Liver (tissue), 9 donors: ENCODE measurements around the gene MAT2A. TPM values are rescaled to one million over a fixed set of nuclear protein-coding genes. Genes with fewer than 3 reads are reported as not detected.

Experiments
- DNase-seq: peaks from one replicate; pipeline ENCODE4 v3.0.0-alpha.2; 2017; ENCODE audit warnings: low spot score
- H3K27ac ChIP-seq, 2 donors: one replicate each; pipeline ENCODE4 v1.7.0; 2013; ENCODE audit warnings: inconsistent platforms in 2 of 2, low read length in 2 of 2, control low read depth in 1 of 2, low read depth in 1 of 2, mild to moderate bottlenecking in 1 of 2
- H3K27me3 ChIP-seq, 4 donors: one replicate each; pipeline versions ENCODE4 v1.6.1 to v1.7.0; 2013; ENCODE audit warnings: low read length in 3 of 4, inconsistent platforms in 1 of 4, mild to moderate bottlenecking in 1 of 4, moderate library complexity in 1 of 4; ENCODE audit not compliant: control insufficient read depth in 4 of 4, insufficient read depth in 4 of 4
- H3K36me3 ChIP-seq, 4 donors: one replicate each; pipeline versions ENCODE4 v1.6.1 to v1.7.0; 2013; ENCODE audit warnings: low read length in 3 of 4, mild to moderate bottlenecking in 3 of 4, low read depth in 1 of 4, moderate library complexity in 1 of 4; ENCODE audit not compliant: control insufficient read depth in 4 of 4, insufficient read depth in 3 of 4
- H3K4me1 ChIP-seq, 4 donors: one replicate each; pipeline versions ENCODE4 v1.6.1 to v1.7.0; 2013; ENCODE audit warnings: low read length in 3 of 4, mild to moderate bottlenecking in 3 of 4, moderate library complexity in 1 of 4; ENCODE audit not compliant: control insufficient read depth in 4 of 4, insufficient read depth in 4 of 4
- H3K4me3 ChIP-seq, 3 donors: one replicate each; pipeline versions ENCODE4 v1.6.1 to v1.7.0; 2013; ENCODE audit warnings: low read length in 3 of 3, control low read depth in 1 of 3, low read depth in 1 of 3, mild to moderate bottlenecking in 1 of 3
- H3K9ac ChIP-seq, 2 donors: one replicate each; pipeline ENCODE4 v1.7.0; 2013; ENCODE audit warnings: low read length in 2 of 2, mild to moderate bottlenecking in 2 of 2, moderate library complexity in 2 of 2, control low read depth in 1 of 2, low read depth in 1 of 2
- H3K9me3 ChIP-seq, 4 donors: one replicate each; pipeline versions ENCODE4 v1.6.1 to v1.7.0; 2013; ENCODE audit warnings: low read length in 3 of 4; ENCODE audit not compliant: control insufficient read depth in 4 of 4
- ATF3 ChIP-seq: IDR thresholded peaks from 2 replicates; pipeline ENCODE4 v1.6.1; 2016; ENCODE audit warnings: antibody characterized with exemption
- CTCF ChIP-seq: fragments of 150-350 bp; IDR thresholded peaks from 2 replicates; pipeline ENCODE4 v1.5.1; 2017; ENCODE audit warnings: improper control_type of control experiment, low read depth, low read length; ENCODE audit not compliant: missing input control
- EGR1 ChIP-seq, 2 donors: IDR thresholded peaks; 2 replicates each; pipeline ENCODE4 v1.6.1; 2016 to 2018; ENCODE audit warnings: antibody characterized with exemption in 2 of 2, low read depth in 2 of 2
- FOXA1 ChIP-seq: IDR thresholded peaks from 2 replicates; pipeline ENCODE4 v1.6.1; 2016; ENCODE audit warnings: antibody characterized with exemption
- FOXA2 ChIP-seq: IDR thresholded peaks from 2 replicates; pipeline ENCODE4 v1.6.1; 2016; ENCODE audit warnings: antibody characterized with exemption
- GABPA ChIP-seq, 2 donors: IDR thresholded peaks in 1 of 2; conservative IDR thresholded peaks in 1 of 2; 2 replicates each; pipeline ENCODE4 v1.6.1; 2016; ENCODE audit warnings: antibody characterized with exemption in 2 of 2, mild to moderate bottlenecking in 1 of 2, moderate library complexity in 1 of 2
- HNF4A ChIP-seq, 2 donors: conservative IDR thresholded peaks; 2 replicates each; pipeline ENCODE4 v1.6.1; 2016; ENCODE audit warnings: antibody characterized with exemption in 2 of 2, mild to moderate bottlenecking in 2 of 2
- HNF4G ChIP-seq: IDR thresholded peaks from 2 replicates; pipeline ENCODE4 v1.6.1; 2016; ENCODE audit warnings: antibody characterized with exemption
- JUND ChIP-seq, 2 donors: IDR thresholded peaks; 2 replicates each; pipeline ENCODE4 v1.6.1; 2016; ENCODE audit warnings: antibody characterized with exemption in 2 of 2
- NR2F2 ChIP-seq: IDR thresholded peaks from 2 replicates; pipeline ENCODE4 v1.6.1; 2016; ENCODE audit warnings: antibody characterized with exemption
- RAD21 ChIP-seq, 2 donors: IDR thresholded peaks; 2 replicates each; pipeline ENCODE4 v1.6.1; 2016; ENCODE audit warnings: antibody characterized with exemption in 2 of 2, mild to moderate bottlenecking in 2 of 2
- REST ChIP-seq: IDR thresholded peaks from 2 replicates; pipeline ENCODE4 v1.6.1; 2016; ENCODE audit warnings: antibody characterized with exemption, mild to moderate bottlenecking
- RXRA ChIP-seq, 2 donors: IDR thresholded peaks; 2 replicates each; pipeline ENCODE4 v1.6.1; 2017 to 2018; ENCODE audit warnings: antibody characterized with exemption in 2 of 2, mild to moderate bottlenecking in 1 of 2
- SP1 ChIP-seq: IDR thresholded peaks from 2 replicates; pipeline ENCODE4 v1.6.1; 2018; ENCODE audit warnings: antibody characterized with exemption, mild to moderate bottlenecking
- TAF1 ChIP-seq: conservative IDR thresholded peaks from 2 replicates; pipeline ENCODE4 v1.6.1; 2016; ENCODE audit warnings: antibody characterized with exemption, mild to moderate bottlenecking
- YY1 ChIP-seq: IDR thresholded peaks from 2 replicates; pipeline ENCODE4 v1.6.1; 2016; ENCODE audit warnings: antibody characterized with exemption, mild to moderate bottlenecking
- ZBTB33 ChIP-seq: IDR thresholded peaks from 2 replicates; pipeline ENCODE4 v1.6.1; 2016; ENCODE audit warnings: antibody characterized with exemption
- WGBS: extraction: QIAGEN DNeasy Blood & Tissue Kit; methylation state at CpG from one replicate; pipeline ENCODE4 v1.1.7; 2013; 5-methylcytosine and 5-hydroxymethylcytosine counted together
- polyA plus RNA-seq, 2 donors: library from polyadenylated mRNA; stranded (reverse) in 1 of 2; unstranded in 1 of 2; fragments of 200-250 nt in 1 of 2; fragments of >200 nt in 1 of 2; fragmentation: Nextera tagmentation in 1 of 2; extraction: Ambion mirVana in 1 of 2; gene quantifications; one replicate each; pipeline versions ENCODE4 v1.2.1 to v1.2.3, GENCODE V29; 2013 to 2015
- total RNA-seq, 2 donors: library from RNA; depleted of rRNA; stranded (reverse); fragments of >200 nt; gene quantifications; one replicate each; pipeline ENCODE4 v1.2.3, GENCODE V29; 2014
- TF ChIP-seq, protein P1 (sequence below): IDR thresholded peaks from 2 replicates; pipeline ENCODE4 v1.6.1; 2016; ENCODE audit warnings: antibody characterized with exemption
- donor health status: healthy.
- donor health status: healthy.
- donor health status: healthy.
- donor health status: healthy.
- donor health status: healthy.

MAT2A gene
- total and polyA plus RNA-seq, 4 donors, result 48.3 to 104 (median 79.9) TPM

DNA sequence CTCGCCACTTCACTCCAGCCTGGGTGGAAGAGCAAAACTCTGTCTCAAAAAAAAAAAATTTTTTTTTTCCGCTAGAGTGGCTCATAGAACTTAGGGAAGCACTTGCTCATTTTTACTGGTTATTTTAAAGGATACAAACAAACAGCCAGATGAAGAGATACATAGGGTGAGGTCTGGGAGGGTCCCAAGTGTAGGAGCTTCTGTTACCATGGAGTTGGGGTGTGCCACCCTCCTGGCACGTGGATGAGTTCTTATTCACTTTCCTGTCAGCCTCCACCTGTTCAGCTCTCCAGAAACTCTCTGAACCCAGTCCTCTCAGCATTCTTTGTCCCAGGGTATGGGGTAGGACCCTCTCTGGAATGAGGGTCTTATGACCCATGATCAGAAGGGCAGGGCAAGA lies 4.9 kb upstream of the MAT2A start:
- 91% methylated on average over 3 of the region's 3 CpGs for WGBS
- Histone ChIP-seq H3K27me3 (no peaks in the 10 kb centered on the region), H3K9ac (no peak overlapping the region), H3K9me3 (no peaks in the 10 kb centered on the region), H3K4me3 (no peak overlapping the region), H3K27ac (no peak overlapping the region), H3K36me3 (no peaks in the 10 kb centered on the region), H3K4me1 (peaks cover 3 to 20% (median 10%) of the 10 kb centered on the region in 4 donors)
- no peak for TF ChIP-seq EGR1 (IDR thresholded peaks at IDR 0.05; ENCODE audit: low read depth in 2 of 2)
- no peak for TF ChIP-seq JUND (IDR thresholded peaks at IDR 0.05)
- TF ChIP-seq FOXA2, result no peak
- no peak for DNase-seq

GRCh38 chr2:85534881-85535280 lies 4.1 kb upstream of the MAT2A start:
- no peak overlapping the region for H3K9ac ChIP-seq
- no peaks in the 10 kb centered on the region for H3K36me3 ChIP-seq
- no peak overlapping the region for H3K27ac ChIP-seq
- no peak overlapping the region for H3K4me3 ChIP-seq
- peaks cover 3 to 20% (median 10%) of the 10 kb centered on the region in 4 donors for H3K4me1 ChIP-seq
- TF ChIP-seq TAF1 (no peak), RXRA (IDR thresholded peaks at IDR 0.05) (no peak), REST (no peak), YY1 (no peak), JUND (IDR thresholded peaks at IDR 0.05) (no peak), ATF3 (no peak), FOXA1 (no peak), HNF4G (no peak), HNF4A (conservative IDR thresholded peaks at IDR 0.05) (no peak), ZBTB33 (no peak), RAD21 (IDR thresholded peaks at IDR 0.05) (no peak), GABPA (IDR thresholded peaks at IDR 0.05 in 1 of 2, conservative IDR thresholded peaks at IDR 0.05 in 1 of 2) (no peak), NR2F2 (no peak), SP1 (no peak), FOXA2 (no peak), CTCF (no peak), EGR1 (IDR thresholded peaks at IDR 0.05; ENCODE audit: low read depth in 2 of 2) (no peak)
- TF ChIP-seq, protein P1, sequence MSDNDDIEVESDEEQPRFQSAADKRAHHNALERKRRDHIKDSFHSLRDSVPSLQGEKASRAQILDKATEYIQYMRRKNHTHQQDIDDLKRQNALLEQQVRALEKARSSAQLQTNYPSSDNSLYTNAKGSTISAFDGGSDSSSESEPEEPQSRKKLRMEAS, result no peak
- no peaks in the 10 kb centered on the region for H3K27me3 ChIP-seq
- no peak for DNase-seq
- WGBS, result 81% methylated on average over 3 of the region's 3 CpGs
- no peaks in the 10 kb centered on the region for H3K9me3 ChIP-seq
